ENCODE data around the gene HOXB6.

The HOXB6 gene

GRCh38 chr17:48634493-48635208 lies 29.9 kb upstream of the HOXB6 start:
- no peak for DNase-seq (ENCODE audit: low read depth, low spot score)

GRCh38 chr17:48633266-48633677 lies 28.5 kb upstream of the HOXB6 start:
- no peak for DNase-seq (ENCODE audit: low read depth, low spot score)

GRCh38 chr17:48632579-48633265 lies 27.9 kb upstream of the HOXB6 start:
- no peak for DNase-seq (ENCODE audit: low read depth, low spot score)

GRCh38 chr17:48631693-48632578 lies 27.1 kb upstream of the HOXB6 start:
- DNase-seq (ENCODE audit: low read depth, low spot score), result no peak

GRCh38 chr17:48630925-48631692 lies 26.3 kb upstream of the HOXB6 start:
- DNase-seq (ENCODE audit: low read depth, low spot score), result no peak

GRCh38 chr17:48630009-48630924 lies 25.5 kb upstream of the HOXB6 start:
- no peak for DNase-seq (ENCODE audit: low read depth, low spot score)

- no peak for DNase-seq (ENCODE audit: low read depth, low spot score)
Measured at GRCh38 chr17:48629411-48629759, 24.6 kb upstream of the HOXB6 start.

GRCh38 chr17:48628649-48629410 lies 24.0 kb upstream of the HOXB6 start:
- no peak for DNase-seq (ENCODE audit: low read depth, low spot score)

GRCh38 chr17:48627623-48628521 lies 23.1 kb upstream of the HOXB6 start:
- DNase-seq (ENCODE audit: low read depth, low spot score), result no peak

- DNase-seq (ENCODE audit: low read depth, low spot score), result no peak
Measured at GRCh38 chr17:48627118-48627597, 22.4 kb upstream of the HOXB6 start.

- no peak for DNase-seq (ENCODE audit: low read depth, low spot score)
Measured at GRCh38 chr17:48626245-48627117, 21.7 kb upstream of the HOXB6 start, which contains the start of gene HOXB9. Gene HOXB9, minus strand, starts transcription at chr17:48626358. Its CDS starts 89 bp downstream, at chr17:48626269.

- DNase-seq (ENCODE audit: low read depth, low spot score), result no peak
Measured at GRCh38 chr17:48625495-48626244, 20.9 kb upstream of the HOXB6 start.

GRCh38 chr17:48624544-48625494 lies 20.0 kb upstream of the HOXB6 start:
- no peak for DNase-seq (ENCODE audit: low read depth, low spot score)

GRCh38 chr17:48624118-48624517 lies 19.3 kb upstream of the HOXB6 start:
- no peak for DNase-seq (ENCODE audit: low read depth, low spot score)

GRCh38 chr17:48623583-48623982 lies 18.8 kb upstream of the HOXB6 start:
- no peak for DNase-seq (ENCODE audit: low read depth, low spot score)

GRCh38 chr17:48622857-48623256 lies 18.1 kb upstream of the HOXB6 start:
- DNase-seq (ENCODE audit: low read depth, low spot score), result no peak
